Activated CD4-positive, alpha-beta T cell treated with anti-CD3 and anti-CD28 coated beads, Interleukin-2, amount 50 U/mL, for 1 hour (primary cell): ENCODE measurements around the gene IFIT1.
"Not testable (repeated sequence)": the region's sequence is repeated elsewhere in the genome, so short reads cannot be mapped to it uniquely, and the experiment has no call there.

ENCODE experiments used
- DNase-seq: peaks from one replicate; pipeline ENCODE4 v3.0.0-alpha.2; 2020

Gene IFIT1

GRCh38 chr10:89367529-89367928 is 24.9 kb upstream of the IFIT1 start:
- no peak for DNase-seq

DNA sequence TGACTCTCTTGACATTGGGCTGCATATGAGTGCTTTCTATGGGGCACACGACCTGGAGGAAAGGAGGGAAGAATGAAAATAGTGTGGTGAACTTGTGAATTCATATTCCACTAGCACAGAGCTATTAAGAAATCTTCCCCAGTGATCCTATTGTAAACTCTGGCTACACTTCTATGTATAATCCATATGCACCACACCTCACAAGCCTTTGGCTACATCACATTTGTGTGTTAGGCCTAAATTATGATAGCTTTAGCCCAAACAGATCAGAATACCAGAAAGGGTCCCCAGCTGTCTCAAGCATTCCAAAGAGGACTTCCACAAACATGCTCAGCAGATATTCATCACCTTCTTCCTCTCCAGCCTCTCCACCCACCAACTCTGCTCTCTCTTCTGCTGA is 24.3 kb upstream of the IFIT1 start:
- DNase-seq, result no peak

DNA sequence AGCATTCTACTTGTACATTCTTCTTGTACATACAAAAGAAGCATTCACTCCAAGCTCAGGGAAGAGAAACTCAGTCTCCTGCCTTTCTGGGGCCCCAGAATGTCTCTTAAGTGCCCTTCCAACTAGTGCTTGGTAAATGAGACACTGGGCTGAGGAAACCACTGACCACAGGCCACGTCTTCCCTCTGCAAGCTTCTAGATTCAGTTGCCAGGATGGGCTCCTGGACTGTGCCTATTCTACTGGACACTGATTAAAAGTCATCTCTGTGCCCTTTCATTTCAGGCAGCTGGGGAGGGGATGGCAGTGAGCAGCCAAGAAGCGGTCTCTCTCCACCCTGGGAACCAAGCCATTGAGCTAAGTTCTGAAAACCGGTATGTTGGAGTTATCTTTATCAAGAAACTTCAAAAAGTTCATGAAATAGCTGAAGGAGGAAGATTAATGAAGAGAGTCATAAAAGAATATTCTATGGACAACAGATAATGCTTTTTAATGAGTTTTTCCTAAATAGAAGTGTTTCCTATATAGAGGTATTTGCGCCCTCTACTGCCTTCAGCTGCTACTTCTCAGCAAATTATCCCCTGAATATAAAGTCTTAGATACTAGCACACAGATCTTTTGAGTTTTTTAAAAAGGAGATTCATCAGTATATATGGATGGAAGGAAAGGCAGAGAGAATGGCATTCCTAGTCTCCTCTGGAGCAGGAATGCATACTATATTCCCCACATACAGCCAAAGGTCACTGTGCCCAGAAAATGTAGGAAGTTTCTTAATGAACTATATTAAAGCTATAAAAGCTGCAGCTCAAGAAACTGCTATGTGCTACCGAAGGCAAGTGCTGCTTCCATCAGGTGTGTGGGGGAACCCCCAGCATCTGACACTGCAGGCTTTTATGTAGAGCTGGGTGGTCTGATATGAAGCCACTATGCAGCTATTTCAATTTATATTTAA is 23.0 kb upstream of the IFIT1 start:
- peak; percentile 2 for DNase-seq

DNA sequence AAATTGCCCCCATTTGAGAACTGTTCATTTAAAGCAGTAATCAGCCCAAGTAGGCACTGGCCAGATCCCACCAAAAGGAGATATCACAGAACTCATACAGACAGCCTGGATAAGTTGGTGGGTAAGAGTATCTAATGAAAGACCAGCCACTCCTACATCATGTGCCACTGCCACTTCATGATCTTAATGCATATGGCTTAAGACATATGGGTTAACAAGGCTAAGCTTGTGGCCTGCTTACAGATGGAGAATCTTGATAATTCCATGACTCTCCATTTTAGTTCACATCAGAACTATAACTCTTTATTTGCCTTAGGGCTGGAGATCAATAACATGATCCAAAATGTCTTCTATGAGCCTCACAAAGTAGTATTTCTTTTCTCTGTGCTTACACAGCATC is 21.3 kb upstream of the IFIT1 start:
- DNase-seq, result no peak

DNA sequence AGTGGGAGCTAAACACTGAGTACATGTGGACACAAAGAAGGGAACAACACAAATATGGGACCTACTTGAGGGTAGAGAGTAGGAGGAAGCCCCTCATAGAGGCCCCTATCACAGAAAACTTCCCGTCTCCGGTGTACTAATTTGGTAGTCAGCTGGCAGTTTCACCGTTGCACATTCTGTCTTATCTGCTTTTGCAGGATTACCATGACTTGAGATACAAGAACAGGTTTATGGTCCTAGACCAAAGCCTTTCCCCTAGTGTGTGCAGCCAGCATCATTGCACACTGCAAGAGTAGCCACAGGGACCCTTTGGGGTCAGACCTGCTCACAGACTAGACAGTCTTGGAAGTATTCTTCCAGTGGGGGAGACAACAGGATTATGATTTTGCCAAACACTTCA is 20.4 kb upstream of the IFIT1 start:
- DNase-seq, result no peak

DNA sequence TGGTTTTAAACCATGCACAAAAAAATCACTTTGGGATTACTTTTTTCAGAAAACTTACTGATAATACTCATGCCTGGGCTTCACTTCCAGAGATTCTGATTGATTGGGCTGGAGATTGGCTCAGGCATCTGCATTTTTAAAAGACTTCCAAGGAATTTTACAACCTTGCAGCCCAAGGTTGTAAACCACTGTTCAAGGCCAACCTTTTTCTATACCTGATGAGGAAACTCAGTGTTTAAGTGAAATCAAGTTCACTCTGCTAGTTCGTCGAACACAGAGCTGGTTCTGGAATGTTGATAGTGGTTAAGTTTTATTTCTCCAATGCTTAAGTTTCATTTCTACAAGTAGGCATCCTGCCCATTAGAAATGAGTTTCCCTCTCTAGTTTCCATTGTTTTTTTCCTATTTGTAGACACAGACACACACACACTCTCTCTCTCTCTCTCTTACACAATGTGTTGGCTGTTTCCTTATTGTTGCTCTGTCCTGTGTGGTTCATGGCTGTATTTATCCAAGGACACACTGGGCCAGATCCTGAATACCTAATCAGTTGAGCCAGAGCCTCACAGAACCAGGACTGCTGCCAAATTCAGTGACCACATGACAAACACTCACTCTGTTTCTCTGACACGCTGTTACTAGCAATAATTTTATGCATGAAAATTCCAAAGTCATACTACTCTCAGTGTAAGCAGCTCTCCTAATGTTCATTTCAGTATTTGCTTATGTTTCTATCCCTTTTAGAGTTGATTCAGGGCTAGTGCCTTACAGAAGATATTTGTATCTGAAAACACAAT is 18.3 kb upstream of the IFIT1 start:
- DNase-seq, result no peak

- DNase-seq, result no peak
Observed at GRCh38 chr10:89374713-89375141, 17.7 kb upstream of the IFIT1 start.

DNA sequence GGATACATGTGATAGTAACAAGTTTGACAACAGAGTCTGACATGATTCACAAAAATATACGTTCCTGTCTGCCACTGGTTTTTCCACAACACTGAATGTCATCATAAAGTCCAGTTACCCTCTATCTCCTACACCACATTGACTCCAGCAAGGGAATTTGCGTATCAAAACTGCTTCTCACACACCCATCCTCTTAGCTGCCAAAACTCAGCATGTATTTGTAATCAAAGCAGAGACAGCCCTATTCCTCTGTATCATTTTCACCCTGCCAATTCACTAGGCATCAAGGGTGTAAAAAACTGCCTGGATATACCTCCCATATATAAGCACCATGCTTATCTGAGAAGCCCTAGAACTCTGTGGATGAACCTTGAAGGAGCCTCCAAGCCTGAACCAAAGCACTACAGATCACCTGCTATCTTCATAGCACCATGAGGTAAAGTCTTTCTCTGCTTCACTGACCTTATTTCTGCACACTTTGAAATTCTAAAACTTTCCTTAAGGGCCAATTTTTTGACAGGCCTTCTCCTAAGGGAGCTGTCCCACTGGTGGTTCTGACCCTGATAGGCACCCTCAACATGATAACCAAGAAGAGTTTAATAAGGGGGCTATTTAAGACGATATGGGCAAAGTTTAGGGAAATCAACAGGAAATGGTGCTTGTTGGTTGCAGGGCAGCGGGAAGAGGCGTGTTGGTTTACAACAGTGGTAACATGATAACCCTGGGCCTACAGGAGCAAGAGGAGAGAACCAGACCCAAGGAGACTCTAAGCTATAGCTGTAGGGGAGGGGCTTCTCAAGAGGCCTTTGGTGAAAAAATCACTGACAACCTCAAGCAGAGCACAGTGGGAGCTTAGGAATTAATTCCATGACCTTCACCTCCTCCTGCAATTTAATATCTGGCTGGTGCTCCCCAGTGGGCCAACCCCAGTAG is 14.5 kb upstream of the IFIT1 start, which contains the start of gene IFIT1B:
Gene IFIT1B, plus strand, starts transcription at position 352 of the 933 bp plus-strand sequence. Its CDS starts 80 bp downstream, at position 432.
- DNase-seq, result no peak

DNA sequence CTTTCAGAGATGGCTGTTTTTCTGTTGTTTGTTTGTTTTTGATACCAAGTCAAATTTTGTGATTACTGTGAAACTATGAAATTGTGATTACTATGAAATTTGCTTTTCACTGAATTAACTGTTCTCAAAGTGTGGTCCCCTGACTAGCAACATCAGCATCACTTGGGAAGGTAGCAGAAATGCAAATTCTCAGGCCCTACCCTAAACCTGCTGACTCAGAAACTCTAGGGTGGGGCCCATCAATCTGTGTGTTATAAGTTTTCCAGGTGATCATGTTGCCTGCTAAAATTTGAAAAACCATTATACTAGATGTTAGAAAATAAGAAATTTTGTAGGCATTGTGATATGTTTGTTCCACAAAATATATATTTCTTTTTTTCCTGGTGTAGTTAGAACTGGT is 13.3 kb upstream of the IFIT1 start:
- DNase-seq, result no peak

- DNase-seq, result no peak
Observed at GRCh38 chr10:89382757-89383156, 9.7 kb upstream of the IFIT1 start.

GRCh38 chr10:89384474-89385340 is 7.7 kb upstream of the IFIT1 start:
- no peak for DNase-seq

- no peak for DNase-seq
Observed at GRCh38 chr10:89388806-89389205, 3.6 kb upstream of the IFIT1 start.

DNA sequence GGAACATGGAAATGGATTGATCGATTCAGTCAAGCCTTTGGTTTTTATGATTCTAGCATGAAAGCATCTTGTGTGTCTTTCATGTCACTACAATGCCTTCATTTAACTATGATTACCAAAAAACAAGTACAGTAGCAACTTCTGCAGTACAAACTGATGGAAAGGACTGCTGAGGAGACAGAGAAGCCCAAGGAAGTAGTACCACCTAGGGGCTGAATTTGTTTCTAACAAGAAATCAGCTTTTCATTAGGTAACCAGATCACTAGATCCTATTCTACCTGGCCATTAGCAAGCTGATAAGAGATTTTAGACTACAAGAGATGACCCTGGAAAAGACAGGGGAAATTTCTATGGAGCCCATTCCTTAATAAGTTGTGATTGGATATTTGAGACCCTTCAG is 3.2 kb upstream of the IFIT1 start:
- DNase-seq, result no peak

- no peak for DNase-seq
Observed at GRCh38 chr10:89390476-89391225, 1.8 kb upstream of the IFIT1 start.

- DNase-seq, result not testable (repeated sequence)
Observed at GRCh38 chr10:89391226-89391576, 1.2 kb upstream of the IFIT1 start.

- no peak for DNase-seq
Observed at GRCh38 chr10:89392974-89393373, 551 bp downstream of the IFIT1 start.

GRCh38 chr10:89393898-89394297 is 1.5 kb downstream of the IFIT1 start:
- no peak for DNase-seq

DNA sequence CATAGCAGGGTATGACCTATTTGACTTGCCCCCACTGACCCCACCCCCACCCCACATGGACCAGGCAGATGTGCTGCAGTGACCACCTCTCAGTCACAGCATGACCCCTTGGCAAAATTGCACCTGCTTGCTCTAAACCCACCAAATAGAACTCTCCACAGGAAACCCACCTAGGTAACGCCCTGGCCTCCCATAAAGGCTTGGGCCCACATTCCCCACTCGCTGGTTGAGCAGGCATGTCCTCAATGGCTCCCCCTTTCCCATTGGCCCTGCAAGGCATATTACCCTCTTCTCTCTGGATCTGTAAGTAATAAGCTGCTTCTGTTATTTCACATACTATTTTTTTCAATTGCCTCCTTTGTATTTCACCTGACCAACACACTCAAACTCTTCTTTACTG is 2.7 kb downstream of the IFIT1 start:
- DNase-seq, result no peak

DNA sequence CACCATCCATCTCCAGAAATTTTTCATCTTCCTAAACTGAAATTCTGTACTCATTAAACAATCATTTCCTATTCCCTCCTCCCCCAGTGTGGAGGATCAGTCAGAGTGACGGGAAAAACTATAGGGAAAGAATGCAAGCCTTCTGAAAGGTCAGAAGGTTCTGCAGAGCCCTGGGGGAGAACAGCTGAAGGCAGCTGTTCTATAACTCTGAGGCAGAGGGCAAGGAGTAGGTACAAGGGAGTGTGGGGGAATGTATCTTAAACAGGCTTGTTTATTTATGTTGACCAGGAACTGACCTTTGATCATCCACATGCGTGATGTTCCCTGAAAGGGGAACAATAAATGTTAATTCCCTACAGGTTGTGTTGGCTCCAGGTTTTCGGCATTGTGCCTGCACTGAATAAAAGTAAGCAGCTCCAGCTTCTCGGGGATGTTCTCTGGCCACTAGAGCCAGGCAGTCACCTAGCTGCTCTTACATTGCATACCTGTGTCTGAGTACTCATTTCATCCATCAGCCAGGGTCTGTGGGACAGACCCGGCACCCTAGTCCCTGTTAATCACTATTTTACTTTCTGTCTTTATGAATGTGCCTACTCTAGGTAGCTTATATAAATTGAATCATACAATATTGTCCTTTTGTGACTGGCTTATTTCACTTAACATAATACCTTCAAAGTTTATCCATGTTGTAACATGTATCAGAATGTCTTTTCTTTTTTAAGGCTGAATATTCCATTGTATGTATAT is 5.8 kb downstream of the IFIT1 start:
- DNase-seq, result no peak

DNA sequence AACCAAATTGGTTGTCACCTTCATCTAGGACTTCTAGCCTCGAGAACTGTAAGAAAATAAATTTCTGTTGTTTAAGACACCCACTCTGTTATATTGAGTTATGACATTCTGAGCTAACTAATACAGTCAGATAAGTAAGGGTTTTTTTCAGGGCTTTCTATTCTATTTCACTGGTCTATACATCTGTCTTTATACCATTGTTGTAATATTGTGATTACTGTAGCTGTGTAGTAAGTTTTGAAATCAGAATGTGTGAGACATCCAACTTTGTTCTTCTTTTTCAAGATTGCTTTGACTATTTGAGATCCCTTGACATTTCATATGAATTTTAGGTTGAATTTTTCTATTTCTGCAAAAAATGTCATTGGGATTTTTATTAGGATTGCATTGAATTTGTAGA is 7.5 kb downstream of the IFIT1 start:
- no peak for DNase-seq
